Heart right ventricle (tissue), 16 donors: ENCODE results near the gene DNAH6. TPM values are rescaled to one million over a fixed set of nuclear protein-coding genes. Genes with fewer than 3 reads are reported as not detected.

ENCODE experiments used
- ATAC-seq, 8 donors: fragments of 200-7000 bp; cut with Tn5 transposase; one replicate each; pipeline ENCODE4 v1.9.1; 2020; ENCODE audit warnings: mild to moderate bottlenecking in 8 of 8, moderate library complexity in 8 of 8, moderate number of reproducible peaks in 1 of 8
- DNase-seq, 2 donors: peaks; one replicate each; pipeline ENCODE4 v3.0.0-alpha.2; 2020
- H3K27ac ChIP-seq, 10 donors: fragments of 200-600 bp; sonication (generic) in 2 of 10; one replicate each; pipeline versions ENCODE4 v1.5.0 to v1.8.0; 2020 to 2022; ENCODE audit warnings: mild to moderate bottlenecking in 3 of 10
- H3K27me3 ChIP-seq, 7 donors: fragments of 200-600 bp; one replicate each; pipeline ENCODE4 v1.8.0; 2021 to 2022; ENCODE audit warnings: mild to moderate bottlenecking in 2 of 7
- H3K36me3 ChIP-seq, 9 donors: fragments of 200-600 bp; sonication (generic) in 1 of 9; one replicate each; pipeline versions ENCODE4 v1.5.0 to v1.8.0; 2020 to 2022; ENCODE audit warnings: mild to moderate bottlenecking in 2 of 9
- H3K4me1 ChIP-seq, 9 donors: fragments of 200-600 bp; sonication (generic) in 1 of 9; one replicate each; pipeline versions ENCODE4 v1.5.0 to v1.8.0; 2020 to 2022; ENCODE audit warnings: mild to moderate bottlenecking in 4 of 9
- H3K4me3 ChIP-seq, 10 donors: fragments of 200-600 bp; sonication (generic) in 2 of 10; one replicate each; pipeline versions ENCODE4 v1.5.0 to v1.8.0; 2020 to 2022; ENCODE audit warnings: mild to moderate bottlenecking in 7 of 10, moderate library complexity in 2 of 10
- H3K9me3 ChIP-seq, 11 donors: fragments of 200-600 bp in 10 of 11; sonication (generic) in 2 of 11; one replicate each; pipeline versions ENCODE4 v1.5.0 to v1.8.0; 2013 to 2022; ENCODE audit warnings: mild to moderate bottlenecking in 2 of 11, control low read depth in 1 of 11, moderate library complexity in 1 of 11
- CTCF ChIP-seq, 9 donors: fragments of 200-600 bp; sonication (generic) in 2 of 9; IDR thresholded peaks; one replicate each; pipeline versions ENCODE4 v1.5.0 to v1.8.0; 2021 to 2022; ENCODE audit warnings: antibody characterized with exemption in 9 of 9, mild to moderate bottlenecking in 5 of 9, moderate library complexity in 1 of 9
- WGBS, 2 donors: extraction: QIAGEN DNeasy Blood & Tissue Kit; methylation state at CpG; one replicate each; pipeline ENCODE4 v1.1.7; 2013; ENCODE audit warnings: inconsistent platforms in 1 of 2; 5-methylcytosine and 5-hydroxymethylcytosine counted together
- intact Hi-C, 10 donors: fragments of 100-400 bp; cut with DNase I; formaldehyde crosslinking; loops; one replicate each; pipeline versions ENCODE4 v1.11.1 to v1.14.2; 2022
- polyA plus RNA-seq, 2 donors: library from polyadenylated mRNA; stranded (reverse); fragments of 200-250 nt; gene quantifications; one replicate each; pipeline ENCODE4 v1.2.3, GENCODE V29; 2013
- total RNA-seq, 10 donors: library from RNA; stranded (reverse); fragmentation: NEBNext Ultra II Directional in 3 of 10; extraction: Animal tissue kit (Norgen Biotek cat#: 25700) in 3 of 10; gene quantifications; one replicate each; pipeline versions ENCODE4 v1.2.1 to v1.2.4, GENCODE V29; 2021 to 2023
- donor health status: Arrhythmogenic right ventricular cardiomyopathy.
- donor health status: ischemic (EF 13 %, LVEDD 7.1; RV severe dilation, severe dysfunction).
- donor health status: healthy with polysubstance abuse.
- donor health status: DM: no; HTN: yes; CAD: no.
- donor health status: DM: no; HTN: no; CAD: no.
- donor health status: ischemic (EF 25% LVEDD 6.9; RV normal size, moderate dysfunction).
- donor health status: ischemic (EF 25% LVEDD 5.7; RV mildly dilated, moderate dysfunction).
- donor health status: healthy.
- donor health status: DM: yes; HTN: yes; CAD: no.
- donor health status: Ischemic cardiomyopathy.
- donor health status: ischemic (EF 35%, LVEDD 5.7; RV mildly dilated, moderate dysfunction).
- donor health status: nonischemic (EF 11% LVEDD 7.7; RV severe dilation, severe dysfunction).
- donor health status: DM: yes; HTN: yes; CAD: no.
- donor health status: PGD.
- donor health status: ischemic (EF 29% LVEDD 5.4; RV normal size, mild dysfunction).
- donor health status: nonischemic (EF 23%, LVEDD 6.1; RV moderate dilation, normal function).

The DNAH6 gene
- total and polyA plus RNA-seq, 12 donors = 0.03 to 0.49 (median 0.23) TPM; not detected in 1

- no peaks in the 10 kb centered on the region for H3K4me1 ChIP-seq
- 75 to 80% methylated on average over 1 of the region's 1 CpG for WGBS, 2 donors
- intact Hi-C loops = no loop called here
- no peak overlapping the region for H3K4me3 ChIP-seq
- H3K27me3 ChIP-seq = no peaks in the 10 kb centered on the region
- H3K36me3 ChIP-seq = no peaks in the 10 kb centered on the region
- H3K27ac ChIP-seq = no peak overlapping the region
- no peak for TF ChIP-seq CTCF (IDR thresholded peaks at IDR 0.05)
- ATAC-seq (no peak), DNase-seq (no peak)
- H3K9me3 ChIP-seq = no peaks in the 10 kb centered on the region
Observed at GRCh38 chr2:84711651-84712050, 195.4 kb downstream of the DNAH6 start.

- Histone ChIP-seq H3K9me3 (no peaks in the 10 kb centered on the region), H3K36me3 (no peaks in the 10 kb centered on the region), H3K27me3 (no peaks in the 10 kb centered on the region), H3K4me3 (no peak overlapping the region), H3K27ac (no peak overlapping the region), H3K4me1 (no peaks in the 10 kb centered on the region)
- intact Hi-C loops = no loop called here
- no peak for TF ChIP-seq CTCF (IDR thresholded peaks at IDR 0.05)
- WGBS, 2 donors = 95 to 97% methylated on average over 3 of the region's 3 CpGs
- DNase-seq (no peak), ATAC-seq (no peak)
Observed at GRCh38 chr2:84713441-84713840, 197.1 kb downstream of the DNAH6 start.

- WGBS, 2 donors = 40% methylated on average over 2 of the region's 2 CpGs
- H3K27ac ChIP-seq = peak overlapping the region in 1 of 10 donors; percentile 7
- H3K27me3 ChIP-seq = no peaks in the 10 kb centered on the region
- no peaks in the 10 kb centered on the region for H3K4me1 ChIP-seq
- no peak overlapping the region for H3K4me3 ChIP-seq
- intact Hi-C loops = no loop called here
- H3K9me3 ChIP-seq = no peaks in the 10 kb centered on the region
- DNase-seq = no peak
- no peaks in the 10 kb centered on the region for H3K36me3 ChIP-seq
- peak in 3 of 8 donors; percentile 39 to 76 (median 70) for ATAC-seq
- no peak for TF ChIP-seq CTCF (IDR thresholded peaks at IDR 0.05)
Observed at GRCh38 chr2:84716564-84716963, 200.3 kb downstream of the DNAH6 start.

- 85 to 89% methylated on average over 1 of the region's 1 CpG for WGBS, 2 donors
Observed at GRCh38 chr2:84717302-84717701, 201.0 kb downstream of the DNAH6 start.

More at GRCh38 chr2:84717302-84717701, 201.0 kb downstream of the DNAH6 start:
- TF ChIP-seq CTCF (IDR thresholded peaks at IDR 0.05) = no peak
- H3K4me1 ChIP-seq = no peaks in the 10 kb centered on the region
- H3K27ac ChIP-seq = no peak overlapping the region
- intact Hi-C loops = no loop called here
- H3K4me3 ChIP-seq = no peak overlapping the region
- DNase-seq = no peak
- no peak for ATAC-seq
- no peaks in the 10 kb centered on the region for H3K27me3 ChIP-seq
- no peaks in the 10 kb centered on the region for H3K9me3 ChIP-seq
- no peaks in the 10 kb centered on the region for H3K36me3 ChIP-seq
